Mesenchymal stem cell (in vitro differentiated cells and primary cell): ENCODE data around the gene KIF5A.

Source experiments
- DNase-seq: peaks from one replicate; pipeline ENCODE4 v3.0.0-alpha.2; 2013
- H2AFZ ChIP-seq: one replicate; pipeline ENCODE4 v1.6.1; 2013; ENCODE audit warnings: low read depth, mild to moderate bottlenecking, control low read depth, inconsistent platforms, low read length, moderate library complexity
- H2AK5ac ChIP-seq: 2 replicates; pipeline ENCODE4 v1.6.1; 2013; ENCODE audit warnings: low read length, moderate library complexity, mild to moderate bottlenecking, inconsistent platforms; ENCODE audit not compliant: severe bottlenecking
- H2BK120ac ChIP-seq: one replicate; pipeline ENCODE4 v1.6.1; 2013; ENCODE audit warnings: low read depth, mild to moderate bottlenecking, inconsistent platforms, low read length, moderate library complexity
- H2BK12ac ChIP-seq, 2 experiments: one replicate each; pipeline ENCODE4 v1.6.1; 2013; ENCODE audit warnings: inconsistent platforms in 2 of 2, low read length in 2 of 2, mild to moderate bottlenecking in 2 of 2, moderate library complexity in 2 of 2, control low read depth in 1 of 2
- H2BK15ac ChIP-seq: one replicate; pipeline ENCODE4 v1.6.1; 2013; ENCODE audit warnings: mild to moderate bottlenecking, low read depth, inconsistent platforms; ENCODE audit not compliant: poor library complexity, severe bottlenecking
- H2BK5ac ChIP-seq: 2 replicates; pipeline ENCODE4 v1.6.1; 2013; ENCODE audit warnings: low read depth, mild to moderate bottlenecking, low read length, control low read depth, inconsistent platforms; ENCODE audit not compliant: poor library complexity, severe bottlenecking
- H3K14ac ChIP-seq, 2 experiments: one replicate each; pipeline ENCODE4 v1.6.1; 2013; ENCODE audit warnings: inconsistent platforms in 2 of 2, low read length in 2 of 2, control low read depth in 1 of 2, mild to moderate bottlenecking in 1 of 2, moderate library complexity in 1 of 2
- H3K18ac ChIP-seq, 2 experiments: one replicate each; pipeline ENCODE4 v1.6.1; 2013; ENCODE audit warnings: inconsistent platforms in 2 of 2, low read length in 2 of 2, control low read depth in 1 of 2, low read depth in 1 of 2, mild to moderate bottlenecking in 1 of 2
- H3K23ac ChIP-seq, 2 experiments: one replicate each; pipeline ENCODE4 v1.6.1; 2013; ENCODE audit warnings: inconsistent platforms in 2 of 2, low read length in 2 of 2, mild to moderate bottlenecking in 2 of 2, moderate library complexity in 2 of 2, control low read depth in 1 of 2
- H3K27ac ChIP-seq: 2 replicates; pipeline ENCODE4 v1.5.1; 2013; ENCODE audit warnings: mild to moderate bottlenecking, moderate library complexity, low read length, control low read depth, inconsistent platforms; ENCODE audit not compliant: poor library complexity, severe bottlenecking
- H3K27me3 ChIP-seq, 2 experiments: 2 replicates each; pipeline versions ENCODE4 v1.6.1 to v1.7.0; 2013; ENCODE audit warnings: low read length in 2 of 2, mild to moderate bottlenecking in 2 of 2, moderate library complexity in 2 of 2, control low read depth in 1 of 2, inconsistent platforms in 1 of 2; ENCODE audit not compliant: control insufficient read depth in 1 of 2, insufficient read depth in 1 of 2
- H3K36me3 ChIP-seq, 2 experiments: 2 replicates each; pipeline versions ENCODE4 v1.6.1 to v1.7.0; 2013; ENCODE audit warnings: low read length in 2 of 2, control low read depth in 1 of 2, inconsistent platforms in 1 of 2, low read depth in 1 of 2, mild to moderate bottlenecking in 1 of 2; ENCODE audit not compliant: insufficient read depth in 2 of 2, control insufficient read depth in 1 of 2
- H3K4ac ChIP-seq, 2 experiments: one replicate each; pipeline ENCODE4 v1.6.1; 2013; ENCODE audit warnings: inconsistent platforms in 2 of 2, low read length in 2 of 2, mild to moderate bottlenecking in 2 of 2, moderate library complexity in 2 of 2, control low read depth in 1 of 2, low read depth in 1 of 2
- H3K4me1 ChIP-seq: 2 replicates; pipeline ENCODE4 v1.6.1; 2013; ENCODE audit warnings: low read depth, low read length, control low read depth; ENCODE audit not compliant: control insufficient read depth, insufficient read depth
- H3K4me2 ChIP-seq: 2 replicates; pipeline ENCODE4 v1.6.1; 2013; ENCODE audit warnings: low read length, mild to moderate bottlenecking, inconsistent platforms; ENCODE audit not compliant: poor library complexity, severe bottlenecking
- H3K4me3 ChIP-seq, 2 experiments: 2 replicates each; pipeline versions ENCODE4 v1.5.1 to v1.7.0; 2013; ENCODE audit warnings: low read length in 2 of 2, mild to moderate bottlenecking in 2 of 2, control low read depth in 1 of 2, low read depth in 1 of 2; ENCODE audit not compliant: insufficient read depth in 1 of 2
- H3K79me1 ChIP-seq: replicated peaks from 2 replicates; pipeline ENCODE4 v1.6.1; 2013; ENCODE audit warnings: mild to moderate bottlenecking, control low read depth, low read length, inconsistent platforms; ENCODE audit not compliant: poor library complexity, severe bottlenecking
- H3K9ac ChIP-seq: 2 replicates; pipeline ENCODE4 v1.7.0; 2013; ENCODE audit warnings: mild to moderate bottlenecking, low read length, moderate library complexity
- H3K9me3 ChIP-seq: 2 replicates; pipeline ENCODE4 v1.7.0; 2013; ENCODE audit warnings: mild to moderate bottlenecking, low read length; ENCODE audit not compliant: control insufficient read depth
- H4K8ac ChIP-seq: one replicate; pipeline ENCODE4 v1.6.1; 2013; ENCODE audit warnings: inconsistent platforms, mild to moderate bottlenecking, low read length, moderate library complexity
- H4K91ac ChIP-seq: one replicate; pipeline ENCODE4 v1.6.1; 2013; ENCODE audit warnings: mild to moderate bottlenecking, low read length, inconsistent platforms
- WGBS: methylation state at CpG from one replicate; pipeline ENCODE4 v1.1.7; 2013; ENCODE audit warnings: mixed read lengths; 5-methylcytosine and 5-hydroxymethylcytosine counted together

The KIF5A gene

DNA sequence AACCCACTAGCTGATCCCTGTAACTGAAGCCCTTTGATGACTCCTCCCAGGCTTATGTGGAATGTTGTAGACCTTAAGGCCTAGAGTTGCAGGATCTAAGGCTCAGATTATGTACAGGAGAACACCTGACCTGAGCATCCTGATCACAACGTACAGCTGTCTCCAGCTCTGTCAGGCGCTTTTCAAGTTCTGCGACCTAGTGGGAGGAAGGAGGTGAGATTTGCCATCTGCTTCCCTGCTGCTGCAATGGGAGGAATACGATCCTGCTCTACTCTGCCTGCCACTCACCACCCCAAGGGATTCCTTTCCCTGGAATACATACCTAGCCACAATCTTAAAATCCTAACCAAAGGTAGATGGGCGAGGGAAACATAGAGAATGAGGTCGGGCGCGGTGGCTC lies 16.7 kb upstream of the KIF5A start:
- no peak overlapping the region for H3K14ac ChIP-seq
- H2BK120ac ChIP-seq, result no peak overlapping the region
- no peak overlapping the region for H3K4me3 ChIP-seq
- H3K27ac ChIP-seq, result no peak overlapping the region
- no peak overlapping the region for H2BK5ac ChIP-seq
- 96% methylated on average over 8 of the region's 8 CpGs for WGBS
- no peak overlapping the region for H3K9ac ChIP-seq
- H3K9me3 ChIP-seq, result no peaks in the 10 kb centered on the region
- H3K79me1 ChIP-seq, result peaks cover 41% of the 10 kb centered on the region
- H3K4me1 ChIP-seq, result no peaks in the 10 kb centered on the region
- H4K8ac ChIP-seq, result no peak overlapping the region
- no peak overlapping the region for H3K4ac ChIP-seq
- peaks cover 72 to 91% of the 10 kb centered on the region in 2 experiments for H3K36me3 ChIP-seq
- H3K4me2 ChIP-seq, result no peak overlapping the region
- H4K91ac ChIP-seq, result no peak overlapping the region
- no peak overlapping the region for H2BK12ac ChIP-seq
- H3K18ac ChIP-seq, result no peak overlapping the region
- H3K27me3 ChIP-seq, result no peaks in the 10 kb centered on the region
- no peak overlapping the region for H2BK15ac ChIP-seq
- DNase-seq, result no peak
- H3K23ac ChIP-seq, result no peak overlapping the region
- no peak overlapping the region for H2AK5ac ChIP-seq
- H2AFZ ChIP-seq, result no peak overlapping the region

DNA sequence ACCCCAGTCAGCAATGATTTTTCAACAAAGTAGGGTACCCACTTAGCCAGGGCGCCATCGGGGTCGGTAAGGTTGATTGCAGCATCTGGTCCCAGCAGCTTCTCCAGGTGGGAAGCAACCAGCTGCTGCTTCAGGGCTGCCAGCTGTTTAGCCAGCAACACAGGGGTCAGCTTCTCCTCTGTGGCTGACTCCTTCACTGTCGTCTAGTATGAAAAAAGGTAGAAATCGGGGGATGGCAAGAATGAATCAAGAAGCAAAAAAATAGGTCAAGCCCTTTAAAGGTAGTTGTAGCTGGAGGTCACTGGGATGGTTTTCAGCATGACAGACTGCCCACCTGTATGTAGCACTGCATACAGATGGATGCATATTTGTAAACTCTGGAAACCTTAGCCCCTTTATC lies 15.6 kb upstream of the KIF5A start:
- Histone ChIP-seq H3K27me3 (no peaks in the 10 kb centered on the region), H3K18ac (no peak overlapping the region), H3K4ac (no peak overlapping the region), H3K36me3 (peaks cover 66 to 93% of the 10 kb centered on the region in 2 experiments), H2BK120ac (no peak overlapping the region), H2BK5ac (no peak overlapping the region), H3K4me1 (no peaks in the 10 kb centered on the region), H3K23ac (no peak overlapping the region), H3K4me2 (no peak overlapping the region), H4K91ac (no peak overlapping the region), H3K9me3 (no peaks in the 10 kb centered on the region), H2BK15ac (no peak overlapping the region), H2AK5ac (no peak overlapping the region), H3K27ac (no peak overlapping the region), H3K4me3 (no peak overlapping the region), H3K9ac (no peak overlapping the region), H3K79me1 (peaks cover 39% of the 10 kb centered on the region), H4K8ac (no peak overlapping the region), H2AFZ (no peak overlapping the region), H3K14ac (no peak overlapping the region), H2BK12ac (no peak overlapping the region)
- no peak for DNase-seq
- 93% methylated on average over 5 of the region's 5 CpGs for WGBS

DNA sequence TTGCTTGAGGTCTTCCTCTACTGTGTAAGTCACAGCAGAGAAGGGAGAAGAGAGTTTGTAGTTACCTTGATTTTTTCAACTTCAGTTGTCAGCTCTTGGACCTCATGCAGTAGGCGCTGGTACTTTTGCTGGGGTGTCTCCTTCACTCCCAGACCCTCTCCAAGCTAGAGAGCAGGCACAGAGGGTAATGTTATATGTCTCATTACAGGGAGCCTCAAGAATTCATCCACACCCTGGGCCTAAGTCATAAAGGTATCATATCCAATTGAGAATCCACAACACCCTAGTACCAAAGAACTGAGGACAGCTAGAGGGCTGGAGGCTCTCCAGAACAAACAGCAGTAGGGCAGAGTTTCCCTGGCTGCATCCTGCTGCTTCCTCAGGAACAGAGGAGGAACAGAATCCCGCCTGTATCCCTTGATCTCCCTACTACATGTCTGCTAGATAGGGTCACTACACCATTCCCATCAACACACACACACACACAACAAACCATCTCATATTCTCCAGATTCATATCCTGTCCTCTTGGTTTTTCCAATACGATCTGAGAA lies 14.8 kb upstream of the KIF5A start:
- H3K23ac ChIP-seq, result no peak overlapping the region
- no peaks in the 10 kb centered on the region for H3K9me3 ChIP-seq
- no peak overlapping the region for H2BK15ac ChIP-seq
- no peak overlapping the region for H2BK120ac ChIP-seq
- peaks cover 43% of the 10 kb centered on the region for H3K79me1 ChIP-seq
- no peak overlapping the region for H3K14ac ChIP-seq
- H2AK5ac ChIP-seq, result no peak overlapping the region
- no peak overlapping the region for H3K27ac ChIP-seq
- 96% methylated on average over 2 of the region's 3 CpGs for WGBS
- H4K91ac ChIP-seq, result no peak overlapping the region
- no peak overlapping the region for H2AFZ ChIP-seq
- H2BK12ac ChIP-seq, result no peak overlapping the region
- H3K4me3 ChIP-seq, result no peak overlapping the region
- peaks cover 62 to 91% of the 10 kb centered on the region in 2 experiments for H3K36me3 ChIP-seq
- H2BK5ac ChIP-seq, result no peak overlapping the region
- no peak for DNase-seq
- H4K8ac ChIP-seq, result no peak overlapping the region
- no peaks in the 10 kb centered on the region for H3K27me3 ChIP-seq
- H3K4me1 ChIP-seq, result no peaks in the 10 kb centered on the region
- H3K4me2 ChIP-seq, result no peak overlapping the region
- H3K18ac ChIP-seq, result no peak overlapping the region
- H3K4ac ChIP-seq, result no peak overlapping the region
- no peak overlapping the region for H3K9ac ChIP-seq

DNA sequence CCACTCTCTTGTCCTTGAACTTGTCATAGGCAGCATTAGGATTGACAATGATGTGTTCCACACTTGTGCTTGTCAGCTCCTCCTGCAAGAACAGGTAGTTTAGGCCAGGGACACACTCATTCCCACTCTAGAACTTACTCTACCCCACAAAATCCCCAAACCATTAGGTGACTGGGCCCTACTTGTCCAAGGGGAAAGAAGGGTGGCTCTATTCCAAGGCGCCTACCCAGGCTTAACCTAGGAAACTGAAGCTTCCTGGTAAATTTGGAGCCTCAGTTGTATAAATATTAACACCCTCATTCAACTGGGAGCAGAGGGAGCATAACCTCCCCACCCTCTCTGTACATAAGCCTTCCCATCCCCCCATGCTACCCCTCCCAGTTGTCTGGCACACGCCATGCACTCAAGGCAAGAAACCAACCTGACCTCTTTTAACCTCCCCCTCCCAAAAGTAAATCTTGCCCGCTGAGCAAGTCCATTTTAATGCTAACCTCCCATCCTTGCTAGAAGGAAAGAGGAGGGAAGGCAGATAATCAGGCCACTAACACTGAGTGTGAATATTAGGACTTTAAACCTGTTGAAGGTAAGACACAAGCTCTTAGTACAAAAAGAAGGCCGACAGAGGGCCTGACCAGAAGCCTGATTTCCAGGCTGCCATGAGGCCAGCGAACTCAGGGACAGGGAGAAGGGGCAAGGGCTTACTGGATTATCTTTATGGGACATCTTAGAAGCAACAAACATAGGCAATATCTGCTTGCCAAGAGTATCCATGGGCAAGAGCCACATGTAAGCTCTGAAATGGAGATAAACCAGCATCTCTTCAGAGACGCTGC lies 13.9 kb upstream of the KIF5A start:
- DNase-seq, result no peak
- H4K8ac ChIP-seq, result no peak overlapping the region
- no peak overlapping the region for H2BK5ac ChIP-seq
- no peak overlapping the region for H3K27ac ChIP-seq
- no peak overlapping the region for H2AK5ac ChIP-seq
- H3K79me1 ChIP-seq, result peaks cover 47% of the 10 kb centered on the region
- no peak overlapping the region for H2BK15ac ChIP-seq
- H3K4me2 ChIP-seq, result no peak overlapping the region
- H4K91ac ChIP-seq, result no peak overlapping the region
- H2AFZ ChIP-seq, result no peak overlapping the region
- no peak overlapping the region for H3K9ac ChIP-seq
- no peak overlapping the region for H3K18ac ChIP-seq
- 70% methylated on average over 4 of the region's 6 CpGs for WGBS
- no peak overlapping the region for H3K4me3 ChIP-seq
- no peaks in the 10 kb centered on the region for H3K27me3 ChIP-seq
- H3K36me3 ChIP-seq, result peaks cover 59 to 91% of the 10 kb centered on the region in 2 experiments
- no peaks in the 10 kb centered on the region for H3K4me1 ChIP-seq
- H2BK12ac ChIP-seq, result no peak overlapping the region
- H3K23ac ChIP-seq, result no peak overlapping the region
- H3K9me3 ChIP-seq, result no peaks in the 10 kb centered on the region
- H3K14ac ChIP-seq, result no peak overlapping the region
- no peak overlapping the region for H2BK120ac ChIP-seq
- no peak overlapping the region for H3K4ac ChIP-seq
